Vagina (tissue), 2 donors: Measurements from ENCODE around the gene C1orf174.

ENCODE experiments used
- POLR2A ChIP-seq, 2 donors: fragments of 450-650 bp; IDR thresholded peaks; one replicate each; pipeline ENCODE4 v1.6.1; 2017; ENCODE audit warnings: antibody characterized with exemption in 2 of 2, mild to moderate bottlenecking in 2 of 2, moderate library complexity in 2 of 2
- POLR2AphosphoS5 ChIP-seq, 2 donors: sonication (generic); formaldehyde crosslinking; IDR thresholded peaks; one replicate each; pipeline ENCODE4 v1.9.0; 2017; ENCODE audit warnings: antibody characterized with exemption in 2 of 2, mild to moderate bottlenecking in 2 of 2, low read depth in 1 of 2; ENCODE audit not compliant: insufficient read depth in 1 of 2
- TF ChIP-seq, protein P1 (sequence below), 3 experiments: fragments of 450-650 bp in 2 of 3; fragments of 200-600 bp in 1 of 3; sonication (generic) in 1 of 3; IDR thresholded peaks; one replicate each; pipeline ENCODE4 v1.5.1; 2017 to 2019; ENCODE audit warnings: antibody characterized with exemption in 3 of 3, mild to moderate bottlenecking in 2 of 3, moderate library complexity in 2 of 3

DNA sequence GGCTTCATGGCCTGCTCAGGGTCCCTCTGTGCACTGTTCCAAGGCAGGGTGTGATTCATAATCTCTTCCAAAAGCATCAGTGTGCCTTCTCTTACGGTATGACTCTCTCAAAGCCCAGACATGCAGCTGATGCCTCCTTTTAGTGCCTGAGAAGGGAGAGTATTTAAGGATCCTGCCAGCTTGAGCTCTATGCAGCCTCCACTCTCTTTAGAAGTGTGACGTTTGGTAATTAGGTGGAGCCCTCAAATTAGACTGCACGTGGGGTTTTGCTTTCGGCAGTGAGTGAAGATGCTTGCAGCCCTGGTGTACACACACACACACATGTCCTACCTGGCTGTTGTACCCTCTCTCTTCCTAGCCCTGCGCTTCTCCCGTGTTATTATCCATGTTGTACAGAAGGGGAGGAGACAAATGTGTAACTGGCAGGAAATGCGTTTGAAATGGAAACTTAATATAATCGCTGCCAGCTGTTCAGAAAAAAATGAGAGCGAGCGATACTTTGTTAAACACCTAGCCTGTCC is 2.6 kb upstream of the C1orf174 start:
- TF ChIP-seq, protein P1, sequence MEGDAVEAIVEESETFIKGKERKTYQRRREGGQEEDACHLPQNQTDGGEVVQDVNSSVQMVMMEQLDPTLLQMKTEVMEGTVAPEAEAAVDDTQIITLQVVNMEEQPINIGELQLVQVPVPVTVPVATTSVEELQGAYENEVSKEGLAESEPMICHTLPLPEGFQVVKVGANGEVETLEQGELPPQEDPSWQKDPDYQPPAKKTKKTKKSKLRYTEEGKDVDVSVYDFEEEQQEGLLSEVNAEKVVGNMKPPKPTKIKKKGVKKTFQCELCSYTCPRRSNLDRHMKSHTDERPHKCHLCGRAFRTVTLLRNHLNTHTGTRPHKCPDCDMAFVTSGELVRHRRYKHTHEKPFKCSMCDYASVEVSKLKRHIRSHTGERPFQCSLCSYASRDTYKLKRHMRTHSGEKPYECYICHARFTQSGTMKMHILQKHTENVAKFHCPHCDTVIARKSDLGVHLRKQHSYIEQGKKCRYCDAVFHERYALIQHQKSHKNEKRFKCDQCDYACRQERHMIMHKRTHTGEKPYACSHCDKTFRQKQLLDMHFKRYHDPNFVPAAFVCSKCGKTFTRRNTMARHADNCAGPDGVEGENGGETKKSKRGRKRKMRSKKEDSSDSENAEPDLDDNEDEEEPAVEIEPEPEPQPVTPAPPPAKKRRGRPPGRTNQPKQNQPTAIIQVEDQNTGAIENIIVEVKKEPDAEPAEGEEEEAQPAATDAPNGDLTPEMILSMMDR (IDR thresholded peaks at IDR 0.05), result no peak
- TF ChIP-seq POLR2A (IDR thresholded peaks at IDR 0.05) (no peak), POLR2AphosphoS5 (IDR thresholded peaks at IDR 0.05; ENCODE audit: insufficient read depth in 1 of 2, low read depth in 1 of 2) (no peak)
